ENCODE results near the gene UNC5A.

Gene UNC5A

DNA sequence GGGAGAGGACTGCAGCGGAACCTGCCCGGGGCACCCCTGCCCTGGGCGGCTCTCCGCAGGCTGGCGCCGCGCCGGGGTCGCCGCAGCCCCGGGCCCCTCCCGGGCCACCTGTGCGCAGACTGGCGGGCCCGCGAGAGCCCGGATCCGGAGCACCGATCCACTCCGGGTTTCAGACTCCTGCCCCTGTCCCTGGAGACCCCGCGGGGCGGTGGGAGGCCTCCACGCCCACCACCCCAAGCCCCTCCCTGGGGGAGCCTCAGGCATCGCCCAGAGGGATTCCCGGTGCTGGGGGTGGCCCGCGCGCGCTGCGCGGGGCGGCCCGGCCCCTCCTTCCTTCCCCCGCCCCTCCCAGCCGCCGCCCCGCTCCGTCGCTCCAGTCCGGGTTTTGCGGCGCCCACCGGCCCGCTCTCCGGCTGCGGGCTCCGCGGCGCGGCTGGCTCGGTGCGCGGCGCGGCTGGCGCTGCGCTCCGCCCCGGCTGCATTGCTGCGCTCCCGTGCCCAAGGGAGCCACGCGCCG lies at the start of gene UNC5A:
TSS of gene UNC5A (plus strand) at position 479 of the 517 bp plus-strand sequence. CDS start 192 bp downstream, outside the sequence.
- Histone ChIP-seq H3K9me3 (ENCODE audit: insufficient read depth, low read length) (no peaks in the 10 kb centered on the region), H3K36me3 (ENCODE audit: insufficient read depth, insufficient read length, low read length) (no peaks in the 10 kb centered on the region), H3K4me1 (ENCODE audit: insufficient read depth, insufficient read length) (peaks cover 7% of the 10 kb centered on the region), H3K9ac (ENCODE audit: insufficient read length, low read depth) (peak within 1 kb of the TSS; percentile 64), H3K27me3 (ENCODE audit: insufficient read depth, insufficient read length) (peaks cover 91% of the 10 kb centered on the region), H3K4me3 (ENCODE audit: insufficient read length, low read depth) (peak within 1 kb of the TSS; percentile 39)
- TF ChIP-seq SUZ12 (IDR thresholded peaks at IDR 0.05; ENCODE audit: extremely low read depth, insufficient read depth, insufficient read length), result no peak
- TF ChIP-seq ZNF274 (IDR thresholded peaks at IDR 0.05; ENCODE audit: low read depth, low read length), result no peak
- no peak for TF ChIP-seq YY1 (IDR thresholded peaks at IDR 0.05; ENCODE audit: insufficient read depth, insufficient read length)
- DNase-seq (ENCODE audit: low read depth, low spot score), result no peak

DNA sequence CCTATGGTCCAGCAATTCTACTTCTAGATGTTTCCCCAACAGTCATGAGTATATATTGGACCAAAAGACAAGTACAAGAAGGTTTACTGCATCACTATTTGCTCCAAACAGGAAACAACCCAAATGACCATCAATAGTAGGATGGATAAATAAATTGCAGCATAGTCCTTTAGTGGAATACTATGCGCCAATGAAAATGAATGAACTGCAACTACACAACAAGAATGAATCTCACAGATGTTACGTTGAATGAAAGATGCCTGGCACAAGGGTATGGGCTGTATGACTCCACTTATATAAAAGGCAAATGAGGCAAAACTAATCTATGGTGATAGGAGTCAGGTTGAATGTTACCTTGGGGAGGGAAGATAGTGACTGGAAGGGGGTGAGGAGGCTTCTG lies 48.6 kb upstream of the UNC5A start:
- DNase-seq (ENCODE audit: low read depth, low spot score), result no peak
- Histone ChIP-seq H3K27me3 (ENCODE audit: insufficient read depth, insufficient read length) (no peaks in the 10 kb centered on the region), H3K4me1 (ENCODE audit: insufficient read depth, insufficient read length) (no peaks in the 10 kb centered on the region), H3K4me3 (ENCODE audit: insufficient read length, low read depth) (no peak overlapping the region), H3K9me3 (ENCODE audit: insufficient read depth, low read length) (peaks cover 4% of the 10 kb centered on the region), H3K9ac (ENCODE audit: insufficient read length, low read depth) (no peak overlapping the region), H3K36me3 (ENCODE audit: insufficient read depth, insufficient read length, low read length) (no peaks in the 10 kb centered on the region)
- TF ChIP-seq YY1 (IDR thresholded peaks at IDR 0.05; ENCODE audit: insufficient read depth, insufficient read length) (no peak), SUZ12 (IDR thresholded peaks at IDR 0.05; ENCODE audit: extremely low read depth, insufficient read depth, insufficient read length) (no peak), ZNF274 (IDR thresholded peaks at IDR 0.05; ENCODE audit: low read depth, low read length) (no peak)

DNA sequence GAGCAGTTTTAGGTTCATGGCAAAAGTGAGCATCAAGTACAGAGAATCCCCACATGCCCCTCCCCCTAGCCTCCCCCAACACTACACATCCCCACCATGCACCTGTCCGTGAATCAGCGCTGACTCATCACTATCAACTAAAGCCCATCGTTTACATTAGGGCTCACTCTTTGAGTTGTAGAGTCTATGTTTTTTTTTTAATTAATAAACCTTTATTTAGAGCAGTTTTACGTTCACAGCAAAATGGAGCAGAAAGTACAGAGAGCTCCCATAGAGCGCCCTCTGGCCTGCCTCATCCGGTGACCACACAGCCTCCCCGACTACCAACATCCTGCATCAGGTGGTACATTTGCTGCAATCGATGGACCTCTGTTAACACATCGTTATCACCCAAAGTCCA lies 47.9 kb upstream of the UNC5A start:
- DNase-seq (ENCODE audit: low read depth, low spot score), result no peak
- Histone ChIP-seq H3K36me3 (ENCODE audit: insufficient read depth, insufficient read length, low read length) (no peaks in the 10 kb centered on the region), H3K4me1 (ENCODE audit: insufficient read depth, insufficient read length) (no peaks in the 10 kb centered on the region), H3K4me3 (ENCODE audit: insufficient read length, low read depth) (no peak overlapping the region), H3K27me3 (ENCODE audit: insufficient read depth, insufficient read length) (no peaks in the 10 kb centered on the region), H3K9me3 (ENCODE audit: insufficient read depth, low read length) (peaks cover 4% of the 10 kb centered on the region), H3K9ac (ENCODE audit: insufficient read length, low read depth) (no peak overlapping the region)
- no peak for TF ChIP-seq YY1 (IDR thresholded peaks at IDR 0.05; ENCODE audit: insufficient read depth, insufficient read length)
- TF ChIP-seq SUZ12 (IDR thresholded peaks at IDR 0.05; ENCODE audit: extremely low read depth, insufficient read depth, insufficient read length), result no peak
- TF ChIP-seq ZNF274 (IDR thresholded peaks at IDR 0.05; ENCODE audit: low read depth, low read length), result no peak

GRCh38 chr5:176765687-176766086 lies 44.7 kb upstream of the UNC5A start:
- Histone ChIP-seq H3K27me3 (ENCODE audit: insufficient read depth, insufficient read length) (no peaks in the 10 kb centered on the region), H3K9me3 (ENCODE audit: insufficient read depth, low read length) (no peaks in the 10 kb centered on the region; the same call in 1 of the 2 replicates), H3K36me3 (ENCODE audit: insufficient read depth, insufficient read length, low read length) (no peaks in the 10 kb centered on the region), H3K4me3 (ENCODE audit: insufficient read length, low read depth) (no peak overlapping the region), H3K4me1 (ENCODE audit: insufficient read depth, insufficient read length) (peaks cover 4% of the 10 kb centered on the region), H3K9ac (ENCODE audit: insufficient read length, low read depth) (no peak overlapping the region)
- no peak for TF ChIP-seq YY1 (IDR thresholded peaks at IDR 0.05; ENCODE audit: insufficient read depth, insufficient read length)
- no peak for TF ChIP-seq ZNF274 (IDR thresholded peaks at IDR 0.05; ENCODE audit: low read depth, low read length)
- no peak for TF ChIP-seq SUZ12 (IDR thresholded peaks at IDR 0.05; ENCODE audit: extremely low read depth, insufficient read depth, insufficient read length)
- DNase-seq (ENCODE audit: low read depth, low spot score), result no peak

DNA sequence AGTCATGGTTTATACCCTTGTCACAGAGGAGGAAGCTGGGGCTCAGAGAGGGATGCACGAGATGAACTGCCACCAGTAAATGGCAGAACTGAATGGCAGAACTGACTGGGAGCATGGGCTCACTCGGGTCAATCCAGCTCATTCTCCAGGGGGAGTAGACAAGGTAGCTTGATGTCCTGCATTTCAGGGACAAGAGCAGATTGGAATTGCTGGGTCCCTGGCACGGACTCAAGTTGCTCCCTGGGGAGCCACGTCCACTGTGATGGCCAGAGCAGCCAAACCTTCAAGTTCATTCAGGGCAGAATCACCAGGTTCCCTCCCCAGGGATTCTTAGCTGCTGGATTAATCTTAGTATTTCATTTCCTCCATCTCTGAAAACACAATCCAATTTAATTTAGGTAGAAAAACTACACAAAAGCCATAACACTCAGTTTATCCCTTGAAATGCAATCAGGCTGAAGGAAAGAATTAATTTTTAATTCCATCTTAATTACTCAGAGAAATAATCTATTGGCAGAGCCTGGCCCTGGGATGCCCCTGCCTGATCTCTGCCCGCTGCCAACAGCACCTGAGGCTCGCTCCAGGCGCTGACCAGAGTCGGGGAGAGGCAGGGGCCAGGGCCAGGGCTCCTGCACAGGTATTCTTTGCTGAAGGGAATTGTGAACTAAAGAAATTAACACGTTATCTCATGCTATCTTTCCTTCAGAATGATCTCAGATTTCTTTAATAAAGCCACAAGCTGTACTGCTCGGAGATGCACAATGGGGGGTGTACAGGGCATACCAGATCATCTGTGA lies 42.0 kb upstream of the UNC5A start:
- Histone ChIP-seq H3K27me3 (ENCODE audit: insufficient read depth, insufficient read length) (no peaks in the 10 kb centered on the region), H3K4me3 (ENCODE audit: insufficient read length, low read depth) (no peak overlapping the region), H3K4me1 (ENCODE audit: insufficient read depth, insufficient read length) (peaks cover 4% of the 10 kb centered on the region), H3K36me3 (ENCODE audit: insufficient read depth, insufficient read length, low read length) (no peaks in the 10 kb centered on the region), H3K9ac (ENCODE audit: insufficient read length, low read depth) (no peak overlapping the region), H3K9me3 (ENCODE audit: insufficient read depth, low read length) (no peaks in the 10 kb centered on the region; the same call in 1 of the 2 replicates)
- DNase-seq (ENCODE audit: low read depth, low spot score), result no peak
- no peak for TF ChIP-seq ZNF274 (IDR thresholded peaks at IDR 0.05; ENCODE audit: low read depth, low read length)
- no peak for TF ChIP-seq SUZ12 (IDR thresholded peaks at IDR 0.05; ENCODE audit: extremely low read depth, insufficient read depth, insufficient read length)
- TF ChIP-seq YY1 (IDR thresholded peaks at IDR 0.05; ENCODE audit: insufficient read depth, insufficient read length), result no peak

- TF ChIP-seq SUZ12 (IDR thresholded peaks at IDR 0.05; ENCODE audit: extremely low read depth, insufficient read depth, insufficient read length), result no peak
- no peak for TF ChIP-seq ZNF274 (IDR thresholded peaks at IDR 0.05; ENCODE audit: low read depth, low read length)
- TF ChIP-seq YY1 (IDR thresholded peaks at IDR 0.05; ENCODE audit: insufficient read depth, insufficient read length), result no peak
- H3K9ac ChIP-seq (ENCODE audit: insufficient read length, low read depth), result no peak overlapping the region
- peaks cover 7% of the 10 kb centered on the region for H3K4me1 ChIP-seq (ENCODE audit: insufficient read depth, insufficient read length)
- no peak for DNase-seq (ENCODE audit: low read depth, low spot score)
- H3K27me3 ChIP-seq (ENCODE audit: insufficient read depth, insufficient read length), result peaks cover 2% of the 10 kb centered on the region
- H3K4me3 ChIP-seq (ENCODE audit: insufficient read length, low read depth), result no peak overlapping the region
- H3K36me3 ChIP-seq (ENCODE audit: insufficient read depth, insufficient read length, low read length), result no peaks in the 10 kb centered on the region
- H3K9me3 ChIP-seq (ENCODE audit: insufficient read depth, low read length), result no peaks in the 10 kb centered on the region; the same call in 1 of the 2 replicates
Observed at GRCh38 chr5:176769911-176770310, 40.4 kb upstream of the UNC5A start.

GRCh38 chr5:176770431-176770830 lies 39.9 kb upstream of the UNC5A start:
- TF ChIP-seq SUZ12 (IDR thresholded peaks at IDR 0.05; ENCODE audit: extremely low read depth, insufficient read depth, insufficient read length), result no peak
- no peak for TF ChIP-seq YY1 (IDR thresholded peaks at IDR 0.05; ENCODE audit: insufficient read depth, insufficient read length)
- no peak for TF ChIP-seq ZNF274 (IDR thresholded peaks at IDR 0.05; ENCODE audit: low read depth, low read length)
- no peak for DNase-seq (ENCODE audit: low read depth, low spot score)
- H3K9ac ChIP-seq (ENCODE audit: insufficient read length, low read depth), result no peak overlapping the region

More at GRCh38 chr5:176770431-176770830, 39.9 kb upstream of the UNC5A start:
- Histone ChIP-seq H3K36me3 (ENCODE audit: insufficient read depth, insufficient read length, low read length) (no peaks in the 10 kb centered on the region), H3K4me3 (ENCODE audit: insufficient read length, low read depth) (no peak overlapping the region), H3K27me3 (ENCODE audit: insufficient read depth, insufficient read length) (peaks cover 3% of the 10 kb centered on the region), H3K4me1 (ENCODE audit: insufficient read depth, insufficient read length) (peaks cover 7% of the 10 kb centered on the region), H3K9me3 (ENCODE audit: insufficient read depth, low read length) (no peaks in the 10 kb centered on the region; the same call in 1 of the 2 replicates)
